AG04449 (cell line): ENCODE results near the gene MRPL53.

Experiments
- CTCF ChIA-PET: fragments of 350-600 bp; formaldehyde crosslinking; extraction: SDS; loops from one replicate; lab custom pipeline; 2021; ENCODE audit warnings: antibody characterized with exemption; lab: Yijun Ruan, JAX
- POLR2A ChIA-PET: fragments of 400-600, 350-600 bp; formaldehyde crosslinking; extraction: SDS; loops from one replicate; lab custom pipeline; 2020; ENCODE audit warnings: antibody characterized with exemption, inconsistent platforms; lab: Yijun Ruan, JAX
- DNase-seq: peaks from one replicate; pipeline ENCODE4 v3.0.0-alpha.2; 2010; ENCODE audit warnings: low read depth, low spot score
- H3K4me3 ChIP-seq: 2 replicates; pipeline ENCODE4 v1.5.1; 2011; ENCODE audit warnings: low read depth, mild to moderate bottlenecking, control low read depth, low read length
- CTCF ChIP-seq: IDR thresholded peaks from one replicate; pipeline ENCODE4 v1.5.1; 2011; ENCODE audit warnings: mild to moderate bottlenecking, moderate library complexity, low read length, control low read depth, inconsistent platforms; ENCODE audit not compliant: insufficient read depth; ENCODE audit errors: missing control alignments

MRPL53 gene

GRCh38 chr2:74430502-74430901, 42.0 kb downstream of the MRPL53 start:
- TF ChIP-seq CTCF = no peak
- ChIA-PET CTCF (interaction anchor here (2.7 kb wide), 1 partner anchor 10 kb away, joined by 16 read pairs; no protein-coding TSS in a partner anchor), POLR2A (no interaction called here)
- no peak for DNase-seq
- no peak overlapping the region for H3K4me3 ChIP-seq

GRCh38 chr2:74429487-74430451, 42.7 kb downstream of the MRPL53 start:
- POLR2A ChIA-PET = interaction anchor here (1.0 kb wide), 1 partner anchor 25 kb away, joined by 3 read pairs; the partner anchor contains the start of gene INO80B
- TF ChIP-seq CTCF = no peak
- DNase-seq = no peak
- CTCF ChIA-PET = interaction anchor here (2.7 to 3.0 kb wide), 2 partner anchors 9 to 10 kb away, joined by 12 to 16 read pairs; no protein-coding TSS in a partner anchor
- no peak overlapping the region for H3K4me3 ChIP-seq

GRCh38 chr2:74428675-74429074, 43.8 kb downstream of the MRPL53 start:
- POLR2A ChIA-PET = interaction anchor here (1.0 kb wide), 1 partner anchor 26 kb away, joined by 3 read pairs; the partner anchor contains the start of gene INO80B
- DNase-seq = no peak
- no peak overlapping the region for H3K4me3 ChIP-seq
- TF ChIP-seq CTCF = no peak
- CTCF ChIA-PET = interaction anchor here (1.2 to 3.0 kb wide), 2 partner anchors 11 to 179 kb away, joined by 4 to 12 read pairs; no protein-coding TSS in a partner anchor

GRCh38 chr2:74427551-74427950, 44.9 kb downstream of the MRPL53 start:
- CTCF ChIA-PET = interaction anchor here (0.9 to 3.0 kb wide), 4 partner anchors 12 to 178 kb away, joined by 3 to 12 read pairs (median 4); no protein-coding TSS in a partner anchor
- no peak for DNase-seq
- H3K4me3 ChIP-seq = no peak overlapping the region
- POLR2A ChIA-PET = interaction anchor here (1.1 kb wide), 1 partner anchor 13 kb away, joined by 3 read pairs; no protein-coding TSS in a partner anchor
- no peak for TF ChIP-seq CTCF

- DNase-seq = no peak
- H3K4me3 ChIP-seq = no peak overlapping the region
- ChIA-PET POLR2A (no interaction called here), CTCF (interaction anchor here (1.8 to 3.0 kb wide), 2 partner anchors 13 to 35 kb away, joined by 5 to 12 read pairs; no protein-coding TSS in a partner anchor)
- TF ChIP-seq CTCF = no peak
These were observed 46.2 kb downstream of the MRPL53 start for GRCh38 chr2:74426181-74426758.
